Liver (tissue), 9 donors: ENCODE results near the gene NDC80. TPM values are rescaled to one million over a fixed set of nuclear protein-coding genes. Genes with fewer than 3 reads are reported as not detected.

Experiments used
- DNase-seq: peaks from one replicate; pipeline ENCODE4 v3.0.0-alpha.2; 2017; ENCODE audit warnings: low spot score
- H3K27ac ChIP-seq, 2 donors: one replicate each; pipeline ENCODE4 v1.7.0; 2013; ENCODE audit warnings: inconsistent platforms in 2 of 2, low read length in 2 of 2, control low read depth in 1 of 2, low read depth in 1 of 2, mild to moderate bottlenecking in 1 of 2
- H3K27me3 ChIP-seq, 4 donors: one replicate each; pipeline versions ENCODE4 v1.6.1 to v1.7.0; 2013; ENCODE audit warnings: low read length in 3 of 4, inconsistent platforms in 1 of 4, mild to moderate bottlenecking in 1 of 4, moderate library complexity in 1 of 4; ENCODE audit not compliant: control insufficient read depth in 4 of 4, insufficient read depth in 4 of 4
- H3K36me3 ChIP-seq, 4 donors: one replicate each; pipeline versions ENCODE4 v1.6.1 to v1.7.0; 2013; ENCODE audit warnings: low read length in 3 of 4, mild to moderate bottlenecking in 3 of 4, low read depth in 1 of 4, moderate library complexity in 1 of 4; ENCODE audit not compliant: control insufficient read depth in 4 of 4, insufficient read depth in 3 of 4
- H3K4me1 ChIP-seq, 4 donors: one replicate each; pipeline versions ENCODE4 v1.6.1 to v1.7.0; 2013; ENCODE audit warnings: low read length in 3 of 4, mild to moderate bottlenecking in 3 of 4, moderate library complexity in 1 of 4; ENCODE audit not compliant: control insufficient read depth in 4 of 4, insufficient read depth in 4 of 4
- H3K4me3 ChIP-seq, 3 donors: one replicate each; pipeline versions ENCODE4 v1.6.1 to v1.7.0; 2013; ENCODE audit warnings: low read length in 3 of 3, control low read depth in 1 of 3, low read depth in 1 of 3, mild to moderate bottlenecking in 1 of 3
- H3K9ac ChIP-seq, 2 donors: one replicate each; pipeline ENCODE4 v1.7.0; 2013; ENCODE audit warnings: low read length in 2 of 2, mild to moderate bottlenecking in 2 of 2, moderate library complexity in 2 of 2, control low read depth in 1 of 2, low read depth in 1 of 2
- H3K9me3 ChIP-seq, 4 donors: one replicate each; pipeline versions ENCODE4 v1.6.1 to v1.7.0; 2013; ENCODE audit warnings: low read length in 3 of 4; ENCODE audit not compliant: control insufficient read depth in 4 of 4
- ATF3 ChIP-seq: IDR thresholded peaks from 2 replicates; pipeline ENCODE4 v1.6.1; 2016; ENCODE audit warnings: antibody characterized with exemption
- EGR1 ChIP-seq, 2 donors: IDR thresholded peaks; 2 replicates each; pipeline ENCODE4 v1.6.1; 2016 to 2018; ENCODE audit warnings: antibody characterized with exemption in 2 of 2, low read depth in 2 of 2
- FOXA1 ChIP-seq: IDR thresholded peaks from 2 replicates; pipeline ENCODE4 v1.6.1; 2016; ENCODE audit warnings: antibody characterized with exemption
- GABPA ChIP-seq, 2 donors: IDR thresholded peaks in 1 of 2; conservative IDR thresholded peaks in 1 of 2; 2 replicates each; pipeline ENCODE4 v1.6.1; 2016; ENCODE audit warnings: antibody characterized with exemption in 2 of 2, mild to moderate bottlenecking in 1 of 2, moderate library complexity in 1 of 2
- HNF4A ChIP-seq, 2 donors: conservative IDR thresholded peaks; 2 replicates each; pipeline ENCODE4 v1.6.1; 2016; ENCODE audit warnings: antibody characterized with exemption in 2 of 2, mild to moderate bottlenecking in 2 of 2
- HNF4G ChIP-seq: IDR thresholded peaks from 2 replicates; pipeline ENCODE4 v1.6.1; 2016; ENCODE audit warnings: antibody characterized with exemption
- JUND ChIP-seq, 2 donors: IDR thresholded peaks; 2 replicates each; pipeline ENCODE4 v1.6.1; 2016; ENCODE audit warnings: antibody characterized with exemption in 2 of 2
- MAX ChIP-seq: IDR thresholded peaks from 2 replicates; pipeline ENCODE4 v1.6.1; 2016; ENCODE audit warnings: antibody characterized with exemption
- NR2F2 ChIP-seq: IDR thresholded peaks from 2 replicates; pipeline ENCODE4 v1.6.1; 2016; ENCODE audit warnings: antibody characterized with exemption
- RAD21 ChIP-seq, 2 donors: IDR thresholded peaks; 2 replicates each; pipeline ENCODE4 v1.6.1; 2016; ENCODE audit warnings: antibody characterized with exemption in 2 of 2, mild to moderate bottlenecking in 2 of 2
- RXRA ChIP-seq, 2 donors: IDR thresholded peaks; 2 replicates each; pipeline ENCODE4 v1.6.1; 2017 to 2018; ENCODE audit warnings: antibody characterized with exemption in 2 of 2, mild to moderate bottlenecking in 1 of 2
- SP1 ChIP-seq: IDR thresholded peaks from 2 replicates; pipeline ENCODE4 v1.6.1; 2018; ENCODE audit warnings: antibody characterized with exemption, mild to moderate bottlenecking
- TAF1 ChIP-seq: conservative IDR thresholded peaks from 2 replicates; pipeline ENCODE4 v1.6.1; 2016; ENCODE audit warnings: antibody characterized with exemption, mild to moderate bottlenecking
- YY1 ChIP-seq: IDR thresholded peaks from 2 replicates; pipeline ENCODE4 v1.6.1; 2016; ENCODE audit warnings: antibody characterized with exemption, mild to moderate bottlenecking
- WGBS: extraction: QIAGEN DNeasy Blood & Tissue Kit; methylation state at CpG from one replicate; pipeline ENCODE4 v1.1.7; 2013; 5-methylcytosine and 5-hydroxymethylcytosine counted together
- polyA plus RNA-seq, 2 donors: library from polyadenylated mRNA; stranded (reverse) in 1 of 2; unstranded in 1 of 2; fragments of 200-250 nt in 1 of 2; fragments of >200 nt in 1 of 2; fragmentation: Nextera tagmentation in 1 of 2; extraction: Ambion mirVana in 1 of 2; gene quantifications; one replicate each; pipeline versions ENCODE4 v1.2.1 to v1.2.3, GENCODE V29; 2013 to 2015
- total RNA-seq, 2 donors: library from RNA; depleted of rRNA; stranded (reverse); fragments of >200 nt; gene quantifications; one replicate each; pipeline ENCODE4 v1.2.3, GENCODE V29; 2014
- TF ChIP-seq, protein P1 (sequence below): fragments of 150-350 bp; IDR thresholded peaks from 2 replicates; pipeline ENCODE4 v1.5.1; 2017; ENCODE audit warnings: improper control_type of control experiment, low read depth, low read length; ENCODE audit not compliant: missing input control
- TF ChIP-seq, protein P2 (sequence below): IDR thresholded peaks from 2 replicates; pipeline ENCODE4 v1.6.1; 2016; ENCODE audit warnings: antibody characterized with exemption
- TF ChIP-seq, protein P3 (sequence below): IDR thresholded peaks from 2 replicates; pipeline ENCODE4 v1.6.1; 2016; ENCODE audit warnings: antibody characterized with exemption, mild to moderate bottlenecking
- donor health status: healthy.
- donor health status: healthy.
- donor health status: healthy.
- donor health status: healthy.
- donor health status: healthy.

NDC80 gene
- total and polyA plus RNA-seq, 4 donors: 0.08 to 33.8 (median 1.0) TPM

DNA sequence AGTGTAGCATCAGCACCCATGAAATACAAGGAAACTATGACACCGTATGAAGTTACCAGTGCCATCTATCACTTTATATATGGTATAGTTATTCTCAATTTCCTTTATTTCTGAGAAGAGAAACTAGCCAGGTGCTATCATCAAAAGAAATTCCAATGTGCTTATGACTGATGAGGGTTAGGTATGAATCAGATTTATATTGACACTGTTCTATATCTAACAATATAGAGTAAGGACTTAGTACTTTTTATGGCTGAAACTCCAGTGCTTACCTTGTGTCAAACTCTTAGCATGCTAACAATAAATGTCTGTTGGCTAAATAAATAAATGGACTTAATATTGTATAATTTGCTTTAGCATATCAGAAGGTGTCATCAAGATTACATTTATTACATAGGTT, 7.0 kb upstream of the NDC80 start (continued):
- TF ChIP-seq, protein P1, sequence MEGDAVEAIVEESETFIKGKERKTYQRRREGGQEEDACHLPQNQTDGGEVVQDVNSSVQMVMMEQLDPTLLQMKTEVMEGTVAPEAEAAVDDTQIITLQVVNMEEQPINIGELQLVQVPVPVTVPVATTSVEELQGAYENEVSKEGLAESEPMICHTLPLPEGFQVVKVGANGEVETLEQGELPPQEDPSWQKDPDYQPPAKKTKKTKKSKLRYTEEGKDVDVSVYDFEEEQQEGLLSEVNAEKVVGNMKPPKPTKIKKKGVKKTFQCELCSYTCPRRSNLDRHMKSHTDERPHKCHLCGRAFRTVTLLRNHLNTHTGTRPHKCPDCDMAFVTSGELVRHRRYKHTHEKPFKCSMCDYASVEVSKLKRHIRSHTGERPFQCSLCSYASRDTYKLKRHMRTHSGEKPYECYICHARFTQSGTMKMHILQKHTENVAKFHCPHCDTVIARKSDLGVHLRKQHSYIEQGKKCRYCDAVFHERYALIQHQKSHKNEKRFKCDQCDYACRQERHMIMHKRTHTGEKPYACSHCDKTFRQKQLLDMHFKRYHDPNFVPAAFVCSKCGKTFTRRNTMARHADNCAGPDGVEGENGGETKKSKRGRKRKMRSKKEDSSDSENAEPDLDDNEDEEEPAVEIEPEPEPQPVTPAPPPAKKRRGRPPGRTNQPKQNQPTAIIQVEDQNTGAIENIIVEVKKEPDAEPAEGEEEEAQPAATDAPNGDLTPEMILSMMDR: no peak
- no peak for TF ChIP-seq FOXA1

DNA sequence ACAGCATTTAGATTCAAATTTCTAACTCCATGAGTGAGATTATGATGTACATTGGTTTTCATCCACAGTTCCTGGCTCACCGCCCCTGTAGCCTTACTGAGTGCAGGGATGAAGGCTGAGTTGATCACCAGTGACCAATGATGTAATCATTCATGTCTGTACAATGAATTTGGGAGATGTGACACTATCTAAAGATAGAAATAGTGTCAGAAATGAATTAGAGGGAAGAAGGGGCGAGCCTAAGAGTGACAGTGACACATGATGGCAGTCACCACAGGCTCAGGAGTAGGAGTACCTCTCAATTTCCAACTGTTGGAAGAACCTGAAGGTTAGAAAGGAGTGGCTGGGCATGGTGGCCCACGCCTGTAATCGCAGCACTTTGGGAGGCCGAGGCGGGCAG, 3.2 kb upstream of the NDC80 start:
- Histone ChIP-seq H3K27me3 (no peaks in the 10 kb centered on the region), H3K4me3 (no peak overlapping the region), H3K9ac (no peak overlapping the region), H3K36me3 (peaks cover 0 to 5% (median 0%) of the 10 kb centered on the region in 4 donors), H3K27ac (no peak overlapping the region), H3K4me1 (peaks cover 3 to 17% (median 15%) of the 10 kb centered on the region in 4 donors), H3K9me3 (no peaks in the 10 kb centered on the region)
- TF ChIP-seq HNF4A (conservative IDR thresholded peaks at IDR 0.05) (no peak), SP1 (no peak), MAX (no peak), RXRA (IDR thresholded peaks at IDR 0.05) (no peak), GABPA (IDR thresholded peaks at IDR 0.05 in 1 of 2, conservative IDR thresholded peaks at IDR 0.05 in 1 of 2) (no peak), FOXA1 (no peak), NR2F2 (no peak), HNF4G (no peak)
- TF ChIP-seq, protein P1: no peak
- 80% methylated on average over 6 of the region's 6 CpGs for WGBS
- no peak for DNase-seq

DNA sequence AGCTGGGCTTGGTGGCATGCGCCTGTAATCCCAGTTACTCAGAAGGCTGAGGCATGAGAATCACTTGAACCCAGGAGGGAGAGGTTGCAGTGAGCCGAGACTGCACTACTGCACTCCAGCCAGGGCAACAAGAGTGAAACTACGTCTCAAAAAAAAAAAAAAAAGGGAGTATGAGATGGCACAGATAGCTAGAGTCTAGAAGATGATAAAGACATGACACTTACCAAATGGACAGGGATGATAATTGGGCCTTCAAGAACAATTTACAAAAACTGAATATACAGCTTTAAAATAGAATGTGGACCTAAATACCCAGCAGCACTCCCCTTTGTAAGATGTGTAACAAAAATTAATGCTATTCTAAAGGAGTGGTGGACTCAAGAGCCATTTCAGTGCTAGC, 2.8 kb upstream of the NDC80 start:
- H3K9ac ChIP-seq: no peak overlapping the region
- H3K4me1 ChIP-seq: peaks cover 3 to 17% (median 15%) of the 10 kb centered on the region in 4 donors
- 93% methylated on average over 3 of the region's 3 CpGs for WGBS
- H3K9me3 ChIP-seq: no peaks in the 10 kb centered on the region
- no peak overlapping the region for H3K27ac ChIP-seq
- DNase-seq: no peak
- peaks cover 0 to 5% (median 0%) of the 10 kb centered on the region in 4 donors for H3K36me3 ChIP-seq
- H3K27me3 ChIP-seq: no peaks in the 10 kb centered on the region
- no peak overlapping the region for H3K4me3 ChIP-seq
- TF ChIP-seq ATF3: no peak
- TF ChIP-seq, protein P1: no peak
- TF ChIP-seq JUND (IDR thresholded peaks at IDR 0.05): no peak
- no peak for TF ChIP-seq YY1
- TF ChIP-seq EGR1 (IDR thresholded peaks at IDR 0.05; ENCODE audit: low read depth in 2 of 2): no peak
- no peak for TF ChIP-seq NR2F2
- TF ChIP-seq MAX: no peak
- TF ChIP-seq, protein P2, sequence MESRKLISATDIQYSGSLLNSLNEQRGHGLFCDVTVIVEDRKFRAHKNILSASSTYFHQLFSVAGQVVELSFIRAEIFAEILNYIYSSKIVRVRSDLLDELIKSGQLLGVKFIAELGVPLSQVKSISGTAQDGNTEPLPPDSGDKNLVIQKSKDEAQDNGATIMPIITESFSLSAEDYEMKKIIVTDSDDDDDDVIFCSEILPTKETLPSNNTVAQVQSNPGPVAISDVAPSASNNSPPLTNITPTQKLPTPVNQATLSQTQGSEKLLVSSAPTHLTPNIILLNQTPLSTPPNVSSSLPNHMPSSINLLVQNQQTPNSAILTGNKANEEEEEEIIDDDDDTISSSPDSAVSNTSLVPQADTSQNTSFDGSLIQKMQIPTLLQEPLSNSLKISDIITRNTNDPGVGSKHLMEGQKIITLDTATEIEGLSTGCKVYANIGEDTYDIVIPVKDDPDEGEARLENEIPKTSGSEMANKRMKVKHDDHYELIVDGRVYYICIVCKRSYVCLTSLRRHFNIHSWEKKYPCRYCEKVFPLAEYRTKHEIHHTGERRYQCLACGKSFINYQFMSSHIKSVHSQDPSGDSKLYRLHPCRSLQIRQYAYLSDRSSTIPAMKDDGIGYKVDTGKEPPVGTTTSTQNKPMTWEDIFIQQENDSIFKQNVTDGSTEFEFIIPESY: no peak
- TF ChIP-seq TAF1: no peak
- TF ChIP-seq, protein P3, sequence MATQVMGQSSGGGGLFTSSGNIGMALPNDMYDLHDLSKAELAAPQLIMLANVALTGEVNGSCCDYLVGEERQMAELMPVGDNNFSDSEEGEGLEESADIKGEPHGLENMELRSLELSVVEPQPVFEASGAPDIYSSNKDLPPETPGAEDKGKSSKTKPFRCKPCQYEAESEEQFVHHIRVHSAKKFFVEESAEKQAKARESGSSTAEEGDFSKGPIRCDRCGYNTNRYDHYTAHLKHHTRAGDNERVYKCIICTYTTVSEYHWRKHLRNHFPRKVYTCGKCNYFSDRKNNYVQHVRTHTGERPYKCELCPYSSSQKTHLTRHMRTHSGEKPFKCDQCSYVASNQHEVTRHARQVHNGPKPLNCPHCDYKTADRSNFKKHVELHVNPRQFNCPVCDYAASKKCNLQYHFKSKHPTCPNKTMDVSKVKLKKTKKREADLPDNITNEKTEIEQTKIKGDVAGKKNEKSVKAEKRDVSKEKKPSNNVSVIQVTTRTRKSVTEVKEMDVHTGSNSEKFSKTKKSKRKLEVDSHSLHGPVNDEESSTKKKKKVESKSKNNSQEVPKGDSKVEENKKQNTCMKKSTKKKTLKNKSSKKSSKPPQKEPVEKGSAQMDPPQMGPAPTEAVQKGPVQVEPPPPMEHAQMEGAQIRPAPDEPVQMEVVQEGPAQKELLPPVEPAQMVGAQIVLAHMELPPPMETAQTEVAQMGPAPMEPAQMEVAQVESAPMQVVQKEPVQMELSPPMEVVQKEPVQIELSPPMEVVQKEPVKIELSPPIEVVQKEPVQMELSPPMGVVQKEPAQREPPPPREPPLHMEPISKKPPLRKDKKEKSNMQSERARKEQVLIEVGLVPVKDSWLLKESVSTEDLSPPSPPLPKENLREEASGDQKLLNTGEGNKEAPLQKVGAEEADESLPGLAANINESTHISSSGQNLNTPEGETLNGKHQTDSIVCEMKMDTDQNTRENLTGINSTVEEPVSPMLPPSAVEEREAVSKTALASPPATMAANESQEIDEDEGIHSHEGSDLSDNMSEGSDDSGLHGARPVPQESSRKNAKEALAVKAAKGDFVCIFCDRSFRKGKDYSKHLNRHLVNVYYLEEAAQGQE: no peak
- no peak for TF ChIP-seq RAD21 (IDR thresholded peaks at IDR 0.05)
- no peak for TF ChIP-seq GABPA (IDR thresholded peaks at IDR 0.05 in 1 of 2, conservative IDR thresholded peaks at IDR 0.05 in 1 of 2)
- TF ChIP-seq FOXA1: no peak
- no peak for TF ChIP-seq RXRA (IDR thresholded peaks at IDR 0.05)
- TF ChIP-seq HNF4G: no peak
- no peak for TF ChIP-seq SP1
